Caco-2 (cell line): ENCODE data around the gene LBHD2. TPM values are rescaled to one million over a fixed set of nuclear protein-coding genes. Genes with fewer than 3 reads are reported as not detected.

Experiments used
- BruUV-seq: library from RNA; stranded (reverse); fragments of 400-500 nt; replicated peaks from 2 replicates; lab custom pipeline; 2021; lab: Mats Ljungman, UMichigan
- CTCF ChIA-PET: fragments of 300-600 bp; sonication (Branson Sonifier 250); formaldehyde crosslinking; loops from one replicate; lab custom pipeline; 2022; ENCODE audit warnings: antibody characterized with exemption; lab: Charles Lee
- POLR2A ChIA-PET: fragments of 300-600 bp; sonication (Branson Sonifier 250); formaldehyde crosslinking; loops from one replicate; lab custom pipeline; 2022; ENCODE audit warnings: antibody characterized with exemption; lab: Charles Lee
- DNase-seq, 2 experiments: peaks; one replicate each; pipeline versions ENCODE4 v3.0.0 to v3.0.0-alpha.2; 2020 to 2022
- H3K27me3 ChIP-seq: replicated peaks from 2 replicates; pipeline ENCODE4 v1.6.0; 2011; ENCODE audit warnings: low read length; ENCODE audit not compliant: control insufficient read depth, insufficient read depth
- H3K36me3 ChIP-seq: 2 replicates; pipeline ENCODE4 v1.5.1; 2011; ENCODE audit warnings: low read length; ENCODE audit not compliant: control insufficient read depth, insufficient read depth
- H3K4me1 ChIP-seq: fragments of 250-450 bp; sonication (Bioruptor Pico); 2 replicates; pipeline ENCODE4 v1.5.1; 2020; ENCODE audit warnings: mild to moderate bottlenecking
- H3K4me3 ChIP-seq: 2 replicates; pipeline ENCODE4 v1.5.1; 2011; ENCODE audit warnings: low read depth, mild to moderate bottlenecking, control low read depth, low read length
- H3K9me3 ChIP-seq: fragments of 250-450 bp; sonication (Bioruptor Pico); 2 replicates; pipeline ENCODE4 v1.5.1; 2020; ENCODE audit warnings: mild to moderate bottlenecking, moderate library complexity
- H3K27ac Mint-ChIP-seq: one replicate; pipeline ENCODE4 v1.8.0; 2022; ENCODE audit warnings: mixed read lengths; ENCODE audit not compliant: unreplicated experiment
- H3K27me3 Mint-ChIP-seq: one replicate; pipeline ENCODE4 v1.8.0; 2022; ENCODE audit warnings: mixed read lengths; ENCODE audit not compliant: insufficient read depth, unreplicated experiment
- H3K36me3 Mint-ChIP-seq: one replicate; pipeline ENCODE4 v1.8.0; 2022; ENCODE audit warnings: mild to moderate bottlenecking, mixed read lengths; ENCODE audit not compliant: insufficient read depth, unreplicated experiment
- H3K4me1 Mint-ChIP-seq: one replicate; pipeline ENCODE4 v1.8.0; 2022; ENCODE audit warnings: low read depth, mixed read lengths; ENCODE audit not compliant: unreplicated experiment
- H3K4me3 Mint-ChIP-seq: one replicate; pipeline ENCODE4 v1.8.0; 2022; ENCODE audit warnings: mild to moderate bottlenecking, moderate library complexity, mixed read lengths; ENCODE audit not compliant: unreplicated experiment
- H3K9me3 Mint-ChIP-seq: one replicate; pipeline ENCODE4 v1.8.0; 2022; ENCODE audit warnings: mixed read lengths; ENCODE audit not compliant: unreplicated experiment
- CTCF ChIP-seq, 2 experiments: fragments of 200-600 bp in 1 of 2; IDR thresholded peaks; 1 replicate in 1 of 2; 2 replicates in 1 of 2; pipeline versions ENCODE4 v1.5.1 to v1.8.0; 2011 to 2022; ENCODE audit warnings: antibody characterized with exemption in 1 of 2, control low read depth in 1 of 2, inconsistent platforms in 1 of 2, low read depth in 1 of 2, low read length in 1 of 2, mild to moderate bottlenecking in 1 of 2, moderate library complexity in 1 of 2; ENCODE audit not compliant: insufficient read depth in 1 of 2, severe bottlenecking in 1 of 2, unreplicated experiment in 1 of 2
- intact Hi-C: fragments of 100-400 bp; cut with micrococcal nuclease; formaldehyde crosslinking; loops from one replicate; pipeline ENCODE4 v1.10.0; 2022; ENCODE audit not compliant: unreplicated experiment
- total RNA-seq: library from RNA; stranded (reverse); gene quantifications from 2 replicates; pipeline ENCODE4 v1.2.3, GENCODE V29; 2022

The LBHD2 gene
- total RNA-seq, 1 experiment from 2014 or later = not detected

- Histone ChIP-seq H3K9me3 (no peaks in the 10 kb centered on the region), H3K27me3 (no peaks in the 10 kb centered on the region), H3K4me3 (no peak overlapping the region), H3K4me1 (peaks cover 9% of the 10 kb centered on the region; the same call in 1 of the 2 replicates), H3K36me3 (0 out of 2 replicates have a peak, but pooled peaks cover 2% of the 10 kb centered on the region)
- Mint-ChIP-seq H3K9me3 (no peaks in the 10 kb centered on the region), H3K4me1 (no peaks in the 10 kb centered on the region), H3K27me3 (no peaks in the 10 kb centered on the region), H3K4me3 (no peak overlapping the region), H3K36me3 (peaks cover 13% of the 10 kb centered on the region), H3K27ac (no peak overlapping the region)
- POLR2A ChIA-PET = no interaction called here
- no peak for TF ChIP-seq CTCF (IDR thresholded peaks at IDR 0.05; ENCODE audit: insufficient read depth in 1 of 2, low read depth in 1 of 2, low read length in 1 of 2, severe bottlenecking in 1 of 2, unreplicated experiment in 1 of 2)
- CTCF ChIA-PET = no interaction called here
- BruUV-seq = no TSS peak
- intact Hi-C loops = no loop called here
- peak in 1 of 2 experiments; percentile 8 for DNase-seq
Observed at GRCh38 chr14:103052407-103052806, 31.6 kb upstream of the LBHD2 start.

GRCh38 chr14:103055695-103056094, 28.3 kb upstream of the LBHD2 start:
- Histone ChIP-seq H3K4me1 (peaks cover 17% of the 10 kb centered on the region; the same call in 1 of the 2 replicates), H3K36me3 (0 out of 2 replicates have a peak, but pooled peaks cover 2% of the 10 kb centered on the region), H3K4me3 (no peak overlapping the region), H3K9me3 (no peaks in the 10 kb centered on the region), H3K27me3 (no peaks in the 10 kb centered on the region)
- no peak for DNase-seq
- H3K36me3 Mint-ChIP-seq = peaks cover 13% of the 10 kb centered on the region
- TF ChIP-seq CTCF (IDR thresholded peaks at IDR 0.05; ENCODE audit: insufficient read depth in 1 of 2, low read depth in 1 of 2, low read length in 1 of 2, severe bottlenecking in 1 of 2, unreplicated experiment in 1 of 2) = no peak
- H3K4me1 Mint-ChIP-seq = no peaks in the 10 kb centered on the region
- H3K4me3 Mint-ChIP-seq = peak overlapping the region; percentile 86
- no peaks in the 10 kb centered on the region for H3K9me3 Mint-ChIP-seq
- H3K27ac Mint-ChIP-seq = no peak overlapping the region
- intact Hi-C loops = loop anchor here (5.0 kb wide), 1 partner anchor 738 kb away; the partner anchor contains the start of gene ZNF839
- CTCF ChIA-PET = no interaction called here
- BruUV-seq = TSS peak; percentile 74
- POLR2A ChIA-PET = no interaction called here
- no peaks in the 10 kb centered on the region for H3K27me3 Mint-ChIP-seq

- BruUV-seq = no TSS peak
- peak; percentile 43 to 64 for DNase-seq
- no peak for TF ChIP-seq CTCF (IDR thresholded peaks at IDR 0.05; ENCODE audit: insufficient read depth in 1 of 2, low read depth in 1 of 2, low read length in 1 of 2, severe bottlenecking in 1 of 2, unreplicated experiment in 1 of 2)
- H3K4me3 ChIP-seq = peak overlapping the region; percentile 100
- Mint-ChIP-seq H3K36me3 (peaks cover 13% of the 10 kb centered on the region), H3K27me3 (no peaks in the 10 kb centered on the region), H3K4me1 (no peaks in the 10 kb centered on the region), H3K4me3 (peak overlapping the region; percentile 86), H3K27ac (peak overlapping the region; percentile 65), H3K9me3 (no peaks in the 10 kb centered on the region)
- no peaks in the 10 kb centered on the region for H3K27me3 ChIP-seq
- CTCF ChIA-PET = interaction anchor here (0.9 kb wide), 1 partner anchor 19 kb away, joined by 6 read pairs; no protein-coding TSS in a partner anchor
- H3K4me1 ChIP-seq = peaks cover 17% of the 10 kb centered on the region; the same call in 1 of the 2 replicates
- no peaks in the 10 kb centered on the region for H3K9me3 ChIP-seq
- H3K36me3 ChIP-seq = 0 out of 2 replicates have a peak, but pooled peaks cover 2% of the 10 kb centered on the region
- POLR2A ChIA-PET = interaction anchor here (0.6 to 0.7 kb wide), 2 partner anchors 23 to 278 kb away, joined by 3 to 4 read pairs; partner anchors contain the start of gene EIF5
- intact Hi-C loops = loop anchor here (5.0 kb wide), 1 partner anchor 739 kb away; the partner anchor contains the start of gene ZNF839
Observed at GRCh38 chr14:103056322-103057027, 27.5 kb upstream of the LBHD2 start.
